Activated CD8-positive, alpha-beta memory T cell treated with anti-CD3 and anti-CD28 coated beads, Interleukin-2, amount 50 U/mL, for 48 hours (primary cell): ENCODE measurements around the gene PCBP3.
A peak's percentile ranks its signal among the peaks of the same experiment; 100 is the strongest.
"Not testable (repeated sequence)": the region's sequence is repeated elsewhere in the genome, so short reads cannot be mapped to it uniquely, and the experiment has no call there.

ENCODE experiments used
- DNase-seq: peaks from one replicate; pipeline ENCODE4 v3.0.0-alpha.2; 2020

PCBP3 gene

GRCh38 chr21:45791562-45792418 is 148.3 kb downstream of the PCBP3 start:
- no peak for DNase-seq

- no peak for DNase-seq
Observed at GRCh38 chr21:45792682-45793383, 149.3 kb downstream of the PCBP3 start.

- no peak for DNase-seq
Observed at GRCh38 chr21:45794027-45794426, 150.5 kb downstream of the PCBP3 start.

GRCh38 chr21:45796003-45796402 is 152.5 kb downstream of the PCBP3 start:
- DNase-seq = no peak

- DNase-seq = no peak
Observed at GRCh38 chr21:45797338-45797737, 153.8 kb downstream of the PCBP3 start.

GRCh38 chr21:45799765-45800338 is 156.3 kb downstream of the PCBP3 start:
- no peak for DNase-seq

DNA sequence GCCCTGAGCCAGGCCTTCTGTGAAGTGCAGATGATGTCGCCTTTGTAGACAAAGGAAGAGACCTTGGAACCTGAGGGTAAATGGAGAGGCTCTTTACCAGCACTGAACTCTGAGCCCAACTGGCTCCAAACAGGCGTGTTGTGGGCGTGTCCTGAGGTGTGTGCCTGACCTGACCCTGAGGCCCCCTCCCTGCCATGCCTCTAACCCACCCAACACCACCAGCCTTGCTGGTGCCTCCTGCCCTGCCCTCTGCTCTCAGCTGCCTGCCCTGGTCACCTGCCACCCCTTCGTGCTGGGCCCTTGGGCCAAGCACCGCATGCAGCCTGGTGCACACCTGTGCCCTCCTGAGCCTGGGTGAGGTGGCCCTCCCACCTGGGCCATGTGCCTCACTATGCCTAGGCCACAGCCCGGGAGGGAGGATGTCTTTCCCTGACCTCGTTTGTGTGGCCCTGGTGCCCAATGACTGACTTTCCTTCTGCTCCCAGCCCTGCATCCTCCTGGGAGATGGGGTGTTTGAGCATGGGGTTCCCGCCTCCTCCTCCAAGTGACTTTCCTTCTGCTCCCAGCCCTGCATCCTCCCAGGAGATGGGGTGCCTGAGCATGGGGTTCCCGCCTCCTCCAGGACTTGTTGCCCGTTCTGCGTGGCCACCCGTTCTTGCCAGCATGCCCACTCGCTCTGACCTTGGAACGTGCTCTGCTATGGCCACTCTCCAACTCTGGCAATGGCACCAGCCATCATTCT is 157.0 kb downstream of the PCBP3 start:
- no peak for DNase-seq

DNA sequence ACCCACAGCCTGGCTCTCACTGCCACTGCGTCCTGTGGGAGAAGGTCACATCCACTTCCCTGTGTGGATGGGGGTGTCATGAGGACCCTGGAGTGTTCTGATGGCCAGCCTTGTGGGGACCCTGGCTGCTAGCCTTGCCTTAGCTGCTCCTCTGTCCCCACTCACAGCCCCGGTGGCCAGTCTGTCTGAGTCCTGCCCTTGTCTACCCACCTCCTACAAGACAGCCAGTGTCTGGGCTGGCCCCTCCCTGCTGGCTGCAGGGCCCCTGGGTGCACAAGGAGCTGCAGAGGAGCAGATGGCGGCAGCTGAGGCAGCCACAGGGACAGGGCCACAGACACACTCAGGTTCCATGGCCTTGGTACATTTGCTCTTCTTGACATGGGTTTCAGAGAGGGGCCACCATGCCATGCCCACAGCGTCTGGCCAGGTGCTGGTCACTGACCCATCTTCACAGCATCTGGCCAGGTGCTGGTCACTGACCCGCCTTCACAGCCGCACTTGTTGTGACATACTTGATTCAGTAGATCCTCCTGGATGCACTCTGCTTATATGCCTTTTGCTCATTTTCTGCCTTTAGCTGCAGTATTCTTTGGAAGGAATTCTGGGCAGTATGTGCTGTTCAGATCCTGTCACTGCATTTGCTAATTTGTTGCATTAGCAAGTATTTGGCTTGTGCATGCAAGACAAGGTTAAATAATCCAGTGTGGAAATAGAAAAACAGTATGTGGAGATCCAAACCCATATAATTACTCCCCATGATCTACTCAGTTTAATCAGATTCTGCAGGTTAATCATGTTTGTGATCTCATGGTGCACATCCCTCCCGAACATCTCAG is 157.8 kb downstream of the PCBP3 start:
- no peak for DNase-seq

DNA sequence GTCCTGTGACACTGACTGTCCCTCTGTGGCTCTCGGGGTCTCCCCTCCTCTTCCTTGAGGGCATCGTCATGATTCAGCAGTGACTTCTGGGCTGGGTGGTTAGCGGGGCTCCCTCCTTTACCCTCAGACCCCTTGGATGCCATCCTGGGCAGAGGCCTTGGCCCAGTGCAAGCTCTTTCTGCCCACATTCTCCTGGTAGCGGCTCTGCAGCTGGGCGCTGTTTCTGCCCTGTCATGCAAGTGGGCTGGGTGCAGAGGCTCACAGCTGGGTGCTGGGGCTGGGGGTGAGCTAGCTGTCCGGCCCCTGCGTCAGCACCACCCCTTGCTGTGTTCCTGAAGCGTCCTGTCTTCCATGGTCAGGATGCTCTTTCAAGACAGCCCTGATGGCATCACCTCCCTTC is 158.5 kb downstream of the PCBP3 start:
- peak; percentile 42 for DNase-seq

DNA sequence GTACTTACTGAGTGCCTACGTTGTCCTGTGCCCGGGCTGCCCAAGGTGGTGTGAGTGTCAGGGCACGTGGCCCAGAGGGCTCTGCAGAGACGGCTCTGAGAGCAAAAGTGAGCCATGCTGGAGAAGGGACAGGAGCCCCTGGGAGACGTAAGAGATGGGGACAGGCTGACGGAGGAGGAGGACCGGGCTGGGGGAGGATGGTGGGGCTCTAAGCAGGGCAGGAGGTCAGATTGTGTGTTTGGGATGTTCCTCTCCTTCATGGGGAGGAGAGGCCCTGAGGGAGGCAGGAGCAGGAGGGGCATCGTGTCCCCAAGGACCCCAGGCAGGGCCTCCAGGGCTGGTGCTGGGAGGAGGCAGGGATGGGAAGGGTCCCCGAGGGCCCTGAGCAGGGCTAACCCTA is 158.9 kb downstream of the PCBP3 start:
- DNase-seq = peak; percentile 40

- no peak for DNase-seq
Observed at GRCh38 chr21:45802956-45803617, 159.6 kb downstream of the PCBP3 start.

DNA sequence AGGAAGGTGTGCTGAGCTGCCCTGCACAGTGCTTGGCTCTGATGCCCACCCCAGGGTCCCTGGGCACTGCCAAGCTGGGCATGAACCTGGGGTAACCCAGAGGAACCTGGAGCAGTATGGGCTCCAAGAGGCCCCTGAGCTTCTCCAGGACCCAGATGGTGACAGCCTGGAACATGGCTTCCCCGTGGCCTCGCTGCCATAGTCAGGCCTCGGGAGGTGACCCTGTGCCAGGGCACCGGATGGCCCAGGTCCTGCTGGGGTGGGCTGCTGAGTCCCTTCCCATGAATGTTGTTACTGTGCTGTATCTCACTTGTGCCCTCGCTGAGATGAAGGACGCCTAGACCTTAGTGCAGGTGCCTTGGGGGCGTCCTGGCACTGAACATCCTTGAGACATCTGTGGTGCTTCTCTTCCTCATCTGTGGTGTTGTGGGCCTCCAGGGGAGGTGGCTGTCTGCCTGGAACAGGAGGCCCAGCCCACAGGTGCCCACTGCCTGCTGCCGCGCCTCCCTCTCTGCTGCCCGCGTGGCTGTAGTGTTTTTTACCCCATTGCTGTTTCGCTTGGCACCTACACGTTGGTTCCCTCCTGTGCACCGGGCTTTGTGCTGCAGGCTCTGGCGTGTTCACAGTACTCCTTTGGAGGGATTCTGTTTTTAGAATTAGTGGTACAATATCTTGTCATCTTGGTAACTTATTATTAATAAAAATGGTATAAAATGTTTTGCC is 160.3 kb downstream of the PCBP3 start:
- DNase-seq = peak; percentile 32

- no peak for DNase-seq
Observed at GRCh38 chr21:45804809-45805313, 161.3 kb downstream of the PCBP3 start.

- peak; percentile 33 for DNase-seq
Observed at GRCh38 chr21:45805321-45805720, 161.8 kb downstream of the PCBP3 start.

DNA sequence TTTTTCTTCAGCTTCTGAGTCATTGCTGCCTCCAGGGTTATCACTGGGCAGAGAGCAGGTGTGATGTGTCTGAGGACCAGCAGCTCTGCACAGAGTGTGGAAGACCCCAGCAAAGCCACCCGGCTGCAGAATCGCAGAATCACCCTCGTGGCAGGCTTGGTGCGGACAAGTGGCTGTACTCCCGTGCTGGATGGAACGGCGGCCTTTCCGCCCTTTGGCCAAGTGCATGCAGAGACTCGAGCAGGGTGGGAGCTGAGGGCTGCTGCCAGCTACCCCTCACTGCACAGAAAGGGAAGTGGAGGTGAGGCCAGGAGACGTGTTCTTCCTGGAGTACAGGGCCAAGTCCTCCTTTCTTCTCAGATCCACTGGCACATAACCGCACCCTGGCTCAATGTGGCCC is 162.5 kb downstream of the PCBP3 start:
- peak; percentile 30 for DNase-seq

GRCh38 chr21:45808663-45809062 is 165.1 kb downstream of the PCBP3 start:
- not testable (repeated sequence) for DNase-seq

- DNase-seq = peak; percentile 36
Observed at GRCh38 chr21:45809421-45809820, 165.9 kb downstream of the PCBP3 start.

DNA sequence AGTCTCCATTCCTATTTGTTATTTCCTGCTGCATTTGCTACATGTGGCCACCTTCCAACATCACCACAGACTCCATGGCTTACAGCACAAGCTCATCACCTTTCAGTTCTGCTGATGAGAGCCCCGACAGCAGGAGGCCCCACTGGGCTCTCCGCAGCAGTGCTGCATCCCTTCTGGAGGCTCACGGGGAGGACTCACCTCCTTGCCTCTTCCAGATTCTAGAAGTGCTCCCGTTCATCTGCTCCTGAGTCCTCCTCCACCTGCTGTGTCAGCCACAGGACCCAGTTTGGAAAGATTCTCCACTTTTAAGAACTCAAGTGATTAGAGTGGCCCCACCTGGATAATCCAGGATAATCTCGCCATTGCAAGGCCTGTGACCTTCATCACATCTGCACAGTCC is 167.6 kb downstream of the PCBP3 start:
- DNase-seq = peak; percentile 38

GRCh38 chr21:45814210-45814940 is 170.8 kb downstream of the PCBP3 start:
- DNase-seq = peak; percentile 61

- DNase-seq = peak; percentile 25
Observed at GRCh38 chr21:45815781-45816180, 172.3 kb downstream of the PCBP3 start.
